ENCODE data around the gene OSBPL7.
A peak's percentile ranks its signal among the peaks of the same experiment; 100 is the strongest.

The OSBPL7 gene

GRCh38 chr17:47821424-47822391 lies at the start of gene OSBPL7:
TSS of gene OSBPL7 (minus strand) at chr17:47821794. CDS start at chr17:47820278, 1,516 bp downstream.
- DNase-seq: peak; percentile 82

GRCh38 chr17:47871048-47871447 lies 49.5 kb upstream of the OSBPL7 start:
- no peak for DNase-seq

GRCh38 chr17:47870056-47870455 lies 48.5 kb upstream of the OSBPL7 start:
- no peak for DNase-seq

GRCh38 chr17:47869114-47869513 lies 47.5 kb upstream of the OSBPL7 start:
- no peak for DNase-seq

- no peak for DNase-seq
Measured at GRCh38 chr17:47867813-47868533, 46.4 kb upstream of the OSBPL7 start.

GRCh38 chr17:47866941-47867340 lies 45.3 kb upstream of the OSBPL7 start:
- DNase-seq: no peak

- no peak for DNase-seq
Measured at GRCh38 chr17:47864791-47865216, 43.2 kb upstream of the OSBPL7 start.

GRCh38 chr17:47862621-47863440 lies 41.2 kb upstream of the OSBPL7 start:
- DNase-seq: no peak

GRCh38 chr17:47860386-47860785 lies 38.8 kb upstream of the OSBPL7 start:
- no peak for DNase-seq

- no peak for DNase-seq
Measured at GRCh38 chr17:47857551-47858455, 36.2 kb upstream of the OSBPL7 start.

GRCh38 chr17:47856830-47857229 lies 35.2 kb upstream of the OSBPL7 start:
- no peak for DNase-seq

GRCh38 chr17:47855737-47856136 lies 34.1 kb upstream of the OSBPL7 start:
- no peak for DNase-seq

- DNase-seq: no peak
Measured at GRCh38 chr17:47853616-47854015, 32.0 kb upstream of the OSBPL7 start.

- DNase-seq: no peak
Measured at GRCh38 chr17:47852113-47852949, 30.7 kb upstream of the OSBPL7 start.

- no peak for DNase-seq
Measured at GRCh38 chr17:47851764-47852112, 30.1 kb upstream of the OSBPL7 start.

- peak; percentile 80 for DNase-seq
Measured at GRCh38 chr17:47850692-47851573, 29.3 kb upstream of the OSBPL7 start, which contains the start of gene SP6. TSS of gene SP6 (minus strand) at chr17:47851163. CDS start at chr17:47848429, 2,734 bp downstream.

GRCh38 chr17:47850373-47850691 lies 28.7 kb upstream of the OSBPL7 start:
- DNase-seq: no peak

- DNase-seq: no peak
Measured at GRCh38 chr17:47848198-47848513, 26.6 kb upstream of the OSBPL7 start.

- no peak for DNase-seq
Measured at GRCh38 chr17:47847341-47848197, 26.0 kb upstream of the OSBPL7 start.
